Bronchial epithelial cell (primary cell): ENCODE results near the gene ALKBH6. TPM values are rescaled to one million over a fixed set of nuclear protein-coding genes. Genes with fewer than 3 reads are reported as not detected.

ENCODE experiments used
- DNase-seq: peaks from one replicate; pipeline ENCODE4 v3.0.0-alpha.2; 2010; ENCODE audit warnings: low read depth
- FAIRE-seq: peaks from 2 replicates; lab custom pipeline; 2011; peaks lifted over from hg19 to GRCh38; lab: Jason Lieb, UNC
- H3K27me3 ChIP-seq: 2 replicates; pipeline ENCODE4 v1.5.1; 2011; ENCODE audit warnings: low read length; ENCODE audit not compliant: control insufficient read depth, insufficient read depth
- H3K36me3 ChIP-seq: 2 replicates; pipeline ENCODE4 v1.5.1; 2011; ENCODE audit warnings: low read length; ENCODE audit not compliant: control insufficient read depth, insufficient read depth
- H3K4me3 ChIP-seq: 2 replicates; pipeline ENCODE4 v1.5.1; 2011; ENCODE audit warnings: mild to moderate bottlenecking, low read depth, low read length, control low read depth
- CTCF ChIP-seq: IDR thresholded peaks from 2 replicates; pipeline ENCODE4 v1.5.1; 2011; ENCODE audit warnings: mild to moderate bottlenecking, moderate library complexity, low read length, control low read depth, inconsistent platforms; ENCODE audit not compliant: insufficient read depth, severe bottlenecking
- total RNA-seq: library from RNA; depleted of rRNA; stranded (reverse); fragments of >200 nt; gene quantifications from 2 replicates; pipeline ENCODE4 v1.2.1, GENCODE V29; 2014

The ALKBH6 gene
- total RNA-seq, 1 donor from 2014 or later = 14.2 TPM

DNA sequence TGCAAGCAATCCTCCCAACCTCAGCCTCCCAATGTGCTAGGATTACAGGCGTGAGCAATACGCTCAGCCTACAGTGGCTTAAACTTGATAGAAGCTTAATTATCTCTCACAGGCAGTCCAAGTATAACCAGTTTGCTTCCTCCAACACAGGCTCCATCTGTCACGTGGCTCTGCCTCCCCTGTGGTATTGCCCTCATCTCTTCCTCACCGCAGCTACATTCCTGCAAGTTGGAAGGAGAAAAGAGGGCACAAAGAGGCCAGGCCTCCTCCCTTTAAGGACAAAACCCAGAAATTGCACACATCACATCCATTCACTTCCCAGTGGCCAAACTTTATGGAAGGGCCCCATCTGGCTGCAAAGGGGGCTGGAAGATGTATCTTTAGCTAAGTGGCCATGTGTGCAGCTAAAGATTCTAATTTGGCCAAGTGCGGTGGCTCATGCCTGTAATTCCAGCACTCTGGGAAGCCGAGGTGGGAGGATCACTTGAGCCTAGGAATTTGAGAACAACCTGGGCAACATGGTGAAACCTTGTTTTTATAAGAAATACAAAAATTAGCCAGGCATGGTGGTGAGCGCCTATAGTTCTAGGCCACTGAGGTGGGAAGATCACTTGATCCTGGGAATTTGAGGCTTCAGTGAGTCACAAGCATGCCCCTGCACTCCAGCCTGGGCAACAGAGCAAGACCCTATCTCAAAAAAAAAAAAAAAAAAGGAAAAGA lies 22.1 kb downstream of the ALKBH6 start:
- Histone ChIP-seq H3K4me3 (no peak overlapping the region), H3K36me3 (no peaks in the 10 kb centered on the region), H3K27me3 (peaks cover under 1% of the 10 kb centered on the region)
- FAIRE-seq (no peak), DNase-seq (no peak)
- no peak for TF ChIP-seq CTCF

DNA sequence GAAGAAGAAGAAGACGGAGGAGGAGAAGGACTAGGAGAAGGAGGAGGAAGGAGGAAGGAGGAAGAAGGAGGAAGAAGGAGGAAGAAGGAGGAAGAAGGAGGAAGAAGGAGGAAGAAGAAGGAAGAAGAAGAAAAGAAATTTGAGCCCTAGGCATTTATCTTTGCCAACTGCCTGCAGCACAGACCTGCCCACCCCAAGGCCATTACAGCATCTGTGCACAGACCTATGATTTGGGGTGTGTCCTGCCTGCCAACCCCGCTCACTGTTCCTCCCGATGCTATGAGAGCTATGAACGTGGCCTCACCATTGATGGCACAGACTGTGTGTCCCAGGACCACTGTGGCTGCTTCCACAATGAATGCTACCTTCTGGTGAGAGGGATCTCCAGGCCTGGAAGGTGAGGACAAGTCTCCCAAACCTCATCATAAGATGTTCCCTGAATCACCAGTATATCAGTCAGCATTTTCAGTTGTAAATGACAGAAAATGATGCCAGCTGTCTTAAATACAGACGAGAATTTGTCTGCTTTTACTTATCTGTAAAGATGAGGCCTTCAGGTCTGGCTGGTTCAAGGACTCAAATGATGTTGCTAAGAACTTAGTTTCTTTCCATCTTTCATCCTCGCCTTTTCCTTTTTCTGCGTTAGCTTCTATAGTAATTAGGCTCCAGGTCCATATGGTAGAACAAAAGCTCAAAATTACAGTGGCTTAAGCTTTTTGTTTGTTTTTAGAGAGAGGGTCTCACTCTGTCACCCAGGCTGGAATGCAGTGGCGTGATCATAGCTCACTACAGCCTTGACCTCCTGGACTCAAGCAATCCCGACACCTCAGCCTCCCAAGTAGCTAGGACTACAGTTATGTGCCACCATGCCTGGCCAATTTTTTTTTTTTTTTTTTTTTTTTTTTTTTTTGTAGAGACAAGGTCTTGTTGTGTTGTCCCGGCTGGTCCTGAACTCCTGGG lies 23.0 kb downstream of the ALKBH6 start:
- DNase-seq (no peak), FAIRE-seq (no peak)
- H3K36me3 ChIP-seq = no peaks in the 10 kb centered on the region
- no peak for TF ChIP-seq CTCF
- H3K4me3 ChIP-seq = no peak overlapping the region
- peaks cover 3% of the 10 kb centered on the region for H3K27me3 ChIP-seq

GRCh38 chr19:35990156-35990555 lies 23.9 kb downstream of the ALKBH6 start:
- Histone ChIP-seq H3K4me3 (no peak overlapping the region), H3K27me3 (peaks cover 3% of the 10 kb centered on the region), H3K36me3 (no peaks in the 10 kb centered on the region)
- DNase-seq (no peak), FAIRE-seq (no peak)
- TF ChIP-seq CTCF = no peak

DNA sequence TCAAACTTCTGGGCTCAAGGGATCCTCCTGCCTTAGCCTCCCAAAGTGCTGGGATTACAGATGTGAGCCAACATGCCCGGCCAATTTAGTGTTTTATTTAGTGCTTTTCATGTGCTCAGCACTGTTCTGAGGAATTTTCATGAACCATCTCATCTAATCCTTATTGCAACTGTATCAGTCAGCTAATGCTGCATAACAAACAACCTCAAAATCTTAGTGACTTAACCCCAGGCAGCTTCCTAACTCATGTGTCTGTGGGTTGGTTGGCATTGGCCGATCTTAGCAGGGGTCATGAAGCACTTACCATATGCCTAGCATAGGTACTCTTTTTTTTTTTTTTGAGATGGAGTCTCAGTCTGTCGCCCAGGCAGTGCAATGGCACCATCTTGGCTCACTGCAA lies 25.2 kb downstream of the ALKBH6 start:
- Histone ChIP-seq H3K4me3 (no peak overlapping the region), H3K27me3 (peaks cover 3% of the 10 kb centered on the region), H3K36me3 (no peaks in the 10 kb centered on the region)
- no peak for DNase-seq
- no peak for TF ChIP-seq CTCF
- FAIRE-seq = no peak

DNA sequence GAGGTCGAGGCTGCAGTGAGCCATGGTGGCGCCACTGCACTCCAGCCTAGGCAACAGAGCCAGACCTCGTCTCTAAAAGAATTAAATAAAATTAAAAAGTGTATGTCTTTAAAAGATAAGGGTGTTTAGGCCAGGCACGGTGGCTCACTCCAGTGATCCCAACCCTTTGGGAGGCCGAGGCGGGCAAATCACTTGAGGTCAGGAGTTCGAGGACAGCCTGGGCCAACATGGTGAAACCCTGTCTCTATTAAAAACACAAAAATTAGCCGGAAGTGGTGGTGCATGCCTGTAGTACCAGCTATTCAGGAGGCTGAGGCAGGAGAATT lies 26.5 kb downstream of the ALKBH6 start:
- Histone ChIP-seq H3K4me3 (no peak overlapping the region), H3K27me3 (peaks cover 3% of the 10 kb centered on the region), H3K36me3 (no peaks in the 10 kb centered on the region)
- no peak for DNase-seq
- FAIRE-seq = no peak
- no peak for TF ChIP-seq CTCF
